GM18498 (cell line): Measurements from ENCODE around the gene PRMT7.

Experiments used
- ATAC-seq: cut with Tn5 transposase; IDR thresholded peaks from one replicate; pipeline ENCODE4 v1.9.1; 2021; ENCODE audit warnings: mild to moderate bottlenecking, moderate library complexity; ENCODE audit not compliant: unreplicated experiment

PRMT7 gene

DNA sequence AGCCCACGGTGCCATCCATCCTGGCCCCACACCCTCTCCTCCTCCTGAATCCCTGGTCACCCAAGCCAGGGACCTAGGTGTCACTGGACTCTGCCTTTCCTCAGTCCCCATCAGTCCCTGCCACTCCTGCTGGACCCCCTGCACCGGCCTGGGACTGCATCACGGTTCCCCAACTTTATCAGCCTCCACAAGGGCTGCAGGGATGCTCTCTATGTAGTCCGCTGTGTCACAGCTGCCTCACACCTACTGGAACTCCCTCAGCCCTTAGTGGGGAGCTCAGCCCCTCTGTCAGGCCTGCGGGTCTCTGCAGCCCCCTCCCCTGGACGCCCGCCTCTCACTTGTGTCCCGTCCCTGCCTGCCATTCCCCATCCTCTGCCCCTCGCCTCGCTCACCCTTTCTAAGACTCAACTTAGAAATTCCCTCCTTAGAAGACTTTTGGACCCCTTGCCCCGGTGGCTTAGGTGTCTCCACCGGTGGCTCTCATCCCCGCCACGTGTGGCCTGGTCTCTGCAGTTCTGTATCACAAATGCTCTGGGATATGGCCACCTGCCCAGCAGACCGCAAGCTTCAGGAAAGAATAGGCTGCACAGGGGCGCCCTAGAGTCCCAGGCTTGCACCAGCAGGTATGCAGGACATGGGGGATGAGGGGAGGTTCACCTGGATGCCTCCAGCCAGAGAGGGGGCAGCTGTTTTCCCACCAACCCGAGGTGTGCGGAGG lies 62.9 kb downstream of the PRMT7 start:
- no peak for ATAC-seq

GRCh38 chr16:68374246-68374805 lies 63.5 kb downstream of the PRMT7 start:
- ATAC-seq: no peak

DNA sequence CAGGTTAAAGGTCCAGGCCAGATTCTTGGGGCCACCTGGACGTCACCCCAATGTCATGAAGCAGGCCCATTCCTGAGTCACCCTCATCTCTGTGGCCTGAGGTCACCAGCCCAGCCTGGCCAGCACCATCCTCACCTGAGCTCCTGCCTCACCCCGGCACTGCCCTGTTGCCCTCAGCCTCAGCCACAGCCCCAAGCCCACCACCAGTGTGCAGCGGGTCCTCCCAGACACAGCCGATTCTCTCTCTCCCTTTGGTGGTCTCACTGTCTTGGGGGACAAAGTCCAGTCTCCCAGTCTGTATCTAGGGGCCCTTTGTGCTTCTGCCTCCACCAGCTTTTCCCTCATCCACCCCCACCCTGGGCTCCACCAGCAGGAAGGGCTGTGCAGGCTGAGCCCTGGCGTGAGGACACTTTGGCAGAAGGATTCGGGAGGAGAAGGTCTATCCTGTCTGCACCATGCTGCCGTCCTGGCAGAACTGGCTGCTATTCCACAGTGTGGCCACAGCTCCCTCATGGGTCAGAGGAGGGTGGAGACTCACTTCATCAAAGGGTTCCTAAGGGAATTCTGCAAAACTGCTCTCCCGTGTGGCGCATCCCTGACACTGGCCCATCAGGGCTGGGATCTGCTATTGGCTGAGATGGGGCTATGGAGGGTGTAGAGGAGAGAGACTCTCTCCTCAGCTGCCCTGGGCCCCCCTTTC lies 64.3 kb downstream of the PRMT7 start:
- ATAC-seq: no peak

GRCh38 chr16:68375801-68376536 lies 65.2 kb downstream of the PRMT7 start:
- ATAC-seq: no peak

DNA sequence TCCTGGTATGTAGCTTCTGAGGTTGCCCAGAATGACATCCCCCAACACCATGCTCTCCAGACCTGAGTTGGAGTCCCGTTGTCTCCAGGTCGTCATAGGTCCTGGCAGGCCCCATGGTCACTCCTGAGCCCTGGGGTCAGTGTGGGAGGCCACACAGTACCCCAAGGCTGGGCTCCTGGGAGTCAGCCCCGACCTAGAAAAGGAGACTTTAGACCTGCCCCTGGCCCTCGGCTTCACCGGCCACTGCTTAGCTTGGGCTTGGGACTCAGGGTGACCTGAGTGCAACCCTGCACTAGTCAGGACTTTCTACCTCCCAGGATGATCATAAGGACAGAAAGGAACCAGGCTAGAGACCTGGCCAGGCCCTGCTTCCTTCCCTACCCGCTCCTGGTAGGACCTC lies 65.8 kb downstream of the PRMT7 start:
- ATAC-seq: no peak

GRCh38 chr16:68377221-68377620 lies 66.4 kb downstream of the PRMT7 start:
- no peak for ATAC-seq

DNA sequence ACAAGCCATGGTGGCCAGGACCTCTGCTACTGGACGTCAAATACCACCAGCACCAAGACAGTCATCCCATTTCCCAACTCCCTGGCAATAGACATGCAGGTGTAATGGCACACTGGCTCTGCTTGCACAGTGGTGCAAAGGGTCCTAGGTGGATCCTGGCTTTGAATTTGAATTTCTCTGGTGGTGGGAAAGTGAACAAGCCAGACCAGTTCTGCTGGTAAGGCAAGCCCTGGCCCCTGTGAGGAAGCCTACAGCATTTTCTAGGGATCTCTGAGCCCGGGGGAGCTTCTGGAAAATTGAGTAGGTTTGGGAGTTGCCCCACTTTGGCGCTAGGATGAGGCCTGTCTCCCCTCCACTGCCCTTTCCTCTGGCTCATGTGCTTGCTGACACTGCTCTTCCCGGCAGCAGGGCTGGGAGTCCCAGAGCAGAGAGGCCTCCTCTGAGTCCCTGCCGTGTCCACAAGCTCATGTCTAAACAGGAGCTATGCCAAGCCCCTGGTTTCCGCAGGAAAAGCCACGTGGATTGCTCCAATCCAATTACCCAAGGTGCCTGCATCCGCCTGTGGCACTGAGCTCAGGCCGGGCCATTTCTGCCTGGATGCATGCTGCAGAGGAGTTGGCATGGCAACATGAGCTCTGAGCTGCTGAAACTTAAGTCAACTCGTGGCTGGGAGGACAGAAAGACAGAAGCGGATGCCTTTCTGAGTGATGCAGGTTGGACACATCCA lies 67.0 kb downstream of the PRMT7 start:
- ATAC-seq: no peak

DNA sequence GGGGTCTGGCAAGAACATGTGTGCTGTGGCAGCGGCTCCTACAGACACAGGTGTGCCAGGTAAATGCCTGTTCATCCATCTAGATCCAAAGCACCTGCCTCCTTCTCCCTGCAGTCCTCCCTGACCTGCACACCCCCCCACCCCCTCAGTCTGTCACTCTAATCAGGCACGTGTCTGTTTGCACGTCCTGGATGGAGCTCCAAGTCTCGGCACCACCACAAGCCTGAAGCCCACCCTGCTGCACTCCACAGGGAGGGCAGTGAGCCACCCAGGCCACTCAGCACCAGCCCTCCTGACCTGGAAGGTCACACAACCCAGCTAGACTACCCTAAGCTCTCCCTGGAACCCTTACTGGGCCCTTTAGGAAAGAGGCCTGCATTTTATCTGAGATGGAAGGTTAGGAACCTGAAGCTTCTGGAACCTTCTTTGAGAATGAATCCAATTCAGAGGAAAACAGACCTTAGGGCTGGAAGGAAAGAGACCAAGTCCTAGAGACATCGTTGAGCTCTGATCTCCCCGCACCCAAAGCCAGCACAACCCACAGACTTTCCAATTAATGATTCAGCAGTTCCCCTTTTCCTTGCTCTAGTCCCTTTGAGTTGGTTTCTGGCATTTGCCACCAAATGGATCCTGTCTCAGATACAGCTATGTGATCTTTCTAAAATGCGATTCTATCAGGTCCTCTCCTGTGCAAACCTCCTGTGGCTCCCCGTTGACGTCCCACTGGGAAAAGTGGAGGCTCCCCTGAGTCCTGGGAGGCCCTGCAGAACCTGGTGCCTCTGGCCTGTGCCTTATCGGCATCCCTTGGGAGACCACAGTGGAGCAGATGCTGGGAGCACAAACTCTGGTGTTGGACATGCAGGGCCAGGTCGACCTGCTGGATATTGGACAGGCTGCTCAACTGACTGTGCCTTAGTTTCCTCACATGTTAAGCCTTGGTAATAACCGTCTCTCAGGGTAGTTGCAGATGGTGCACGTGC lies 67.9 kb downstream of the PRMT7 start:
- no peak for ATAC-seq

- no peak for ATAC-seq
Measured at GRCh38 chr16:68379472-68380347, 68.9 kb downstream of the PRMT7 start.

DNA sequence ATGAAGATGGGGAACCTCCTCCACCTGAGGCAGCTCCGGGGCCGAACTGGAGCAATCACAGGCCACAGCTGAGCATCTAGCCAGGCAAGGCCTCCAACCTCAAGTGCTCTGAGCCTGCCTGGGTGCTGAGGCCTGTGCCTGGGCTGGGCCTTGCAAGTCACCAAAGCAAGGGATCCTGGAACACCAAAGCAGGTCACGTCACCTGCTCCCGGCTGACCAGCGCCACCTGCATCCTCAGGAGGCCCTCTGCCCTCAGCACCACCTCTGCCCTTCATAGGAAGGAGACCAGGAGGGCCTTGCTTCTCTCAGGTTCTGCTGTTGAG lies 69.5 kb downstream of the PRMT7 start:
- ATAC-seq: no peak

DNA sequence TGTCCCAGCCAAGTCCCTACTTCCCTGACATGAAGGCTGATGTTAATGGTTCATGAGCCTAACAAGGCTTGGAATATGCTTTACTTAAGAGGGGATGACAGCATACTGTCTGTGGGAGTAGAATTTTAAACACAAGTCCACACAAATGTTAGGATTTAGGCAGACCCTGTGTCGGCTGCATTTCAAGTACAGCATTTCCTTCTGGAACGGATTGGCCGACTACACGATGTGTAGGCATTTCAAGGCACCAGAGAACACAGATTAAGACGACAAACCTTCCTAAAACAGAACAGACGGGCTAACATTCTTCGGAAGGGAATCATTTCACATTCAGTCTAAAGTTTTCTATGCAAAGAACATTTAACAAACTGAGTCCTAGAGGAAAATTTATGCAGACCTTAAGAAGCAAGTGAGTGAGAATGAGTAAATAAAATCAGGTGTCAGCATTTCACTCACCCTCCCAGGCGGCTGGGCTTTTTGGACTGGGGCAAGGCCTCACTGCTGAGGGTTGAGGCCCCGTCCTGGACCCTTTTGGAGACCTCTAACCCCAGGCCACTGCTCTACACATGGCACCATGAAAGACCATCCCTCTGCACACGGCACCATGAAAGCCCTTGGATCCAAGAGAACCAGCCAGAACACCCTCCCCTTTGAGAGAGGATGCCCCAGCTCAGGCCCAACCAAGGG lies 70.0 kb downstream of the PRMT7 start:
- no peak for ATAC-seq

GRCh38 chr16:68381363-68381724 lies 70.5 kb downstream of the PRMT7 start:
- no peak for ATAC-seq

DNA sequence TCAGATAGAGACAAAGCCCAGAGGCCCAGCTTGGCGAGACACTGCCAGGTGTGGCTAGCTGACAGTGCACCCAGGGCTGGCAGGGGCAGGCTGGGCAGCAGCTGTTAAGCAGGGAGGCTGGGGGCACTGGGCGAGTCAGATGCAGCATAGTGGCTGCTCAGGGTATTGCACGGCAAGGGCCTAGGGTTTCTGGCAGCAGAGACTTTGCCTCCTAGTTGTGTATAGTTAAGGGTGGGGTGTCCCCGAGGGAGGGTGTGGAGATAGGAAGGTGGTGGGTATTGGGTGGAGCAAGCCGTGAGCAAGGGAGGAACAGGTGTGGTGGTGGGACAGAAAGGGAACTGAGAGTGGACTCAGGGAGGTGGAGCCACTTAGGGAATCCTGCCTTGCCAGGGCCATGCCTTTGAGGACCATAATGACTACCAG lies 71.5 kb downstream of the PRMT7 start:
- peak; percentile 48 for ATAC-seq

- no peak for ATAC-seq
Measured at GRCh38 chr16:68383858-68384257, 73.0 kb downstream of the PRMT7 start.

- peak; percentile 54 for ATAC-seq
Measured at GRCh38 chr16:68384288-68385161, 73.7 kb downstream of the PRMT7 start.

DNA sequence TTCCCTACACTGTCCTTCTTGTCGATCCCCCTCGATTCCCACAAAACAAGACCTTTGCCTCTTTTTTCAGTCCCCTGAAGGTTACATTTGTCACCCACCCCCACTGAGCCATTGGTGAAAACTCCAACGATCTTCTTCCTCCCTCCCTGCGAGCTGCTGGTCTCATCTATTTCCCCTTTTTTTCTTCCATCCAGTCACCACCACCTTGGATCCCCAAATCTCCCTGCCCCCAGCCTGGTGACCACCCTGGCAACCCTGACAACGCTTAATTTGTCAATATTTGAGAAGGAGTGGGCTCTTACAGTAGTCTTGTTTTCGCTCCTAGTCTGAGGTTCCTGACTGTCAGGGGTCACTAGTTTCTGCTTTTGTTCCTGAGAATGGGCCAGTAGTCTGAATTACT lies 74.6 kb downstream of the PRMT7 start:
- ATAC-seq: no peak

DNA sequence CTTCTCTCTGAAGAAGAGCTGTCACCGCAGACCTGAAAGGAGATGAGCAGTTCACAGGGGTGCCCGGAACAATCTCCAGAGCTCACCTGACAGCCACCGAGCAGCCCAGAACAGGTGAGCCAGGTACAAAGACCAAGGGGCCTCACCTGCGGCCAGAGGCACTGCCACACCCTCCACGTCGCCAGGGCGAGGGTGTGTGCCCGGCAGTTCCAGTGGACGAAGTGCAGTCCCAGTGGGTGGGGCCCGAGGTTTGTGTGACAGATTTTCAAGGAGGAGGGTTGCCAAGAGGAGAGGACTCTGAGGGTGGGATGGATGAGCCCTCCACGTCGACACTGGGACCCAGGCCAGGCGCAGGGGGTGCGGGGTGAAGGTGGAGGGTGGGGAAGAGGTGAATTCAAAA lies 75.8 kb downstream of the PRMT7 start:
- ATAC-seq: no peak
